ENCODE measurements around the gene HERPUD2. TPM values are rescaled to one million over a fixed set of nuclear protein-coding genes. Genes with fewer than 3 reads are reported as not detected.

The HERPUD2 gene
- total and polyA plus RNA-seq, 2 of the 4 experiments (the other 2 are of a cell fraction) = 22.2 to 27.2 TPM

GRCh38 chr7:35685781-35686180 is 9.2 kb downstream of the HERPUD2 start:
- CTCF ChIA-PET = interaction anchor here (0.9 kb wide), 1 partner anchor 44 kb away, joined by 4 read pairs; no protein-coding TSS in a partner anchor
- H3K9me3 ChIP-seq (ENCODE audit: control insufficient read depth, insufficient read depth, low read length) = no peaks in the 10 kb centered on the region
- no TSS peak for BruUV-seq (replicated peaks)
- no peak overlapping the region for H2BK20ac ChIP-seq (ENCODE audit: low read depth, low read length)
- no peak overlapping the region for H3K4me3 ChIP-seq (ENCODE audit: insufficient read depth, low read depth, low read length)
- no peak overlapping the region for H3K23ac ChIP-seq (ENCODE audit: low read depth, low read length)
- H4K5ac ChIP-seq (ENCODE audit: low read depth, low read length) = no peak overlapping the region
- H3K14ac ChIP-seq (replicated peaks; ENCODE audit: low read depth, low read length) = no peak overlapping the region
- no peak overlapping the region for H2BK15ac ChIP-seq (ENCODE audit: low read depth, low read length)
- H3K27ac ChIP-seq (ENCODE audit: insufficient read depth, low read length) = no peak overlapping the region
- H3K9me1 ChIP-seq (ENCODE audit: insufficient read depth, low read length) = 0 out of 2 replicates have a peak, but pooled peaks cover under 1% of the 10 kb centered on the region
- TF ChIP-seq FOS (IDR thresholded peaks at IDR 0.05; ENCODE audit: low read depth, low read length) (no peak), CEBPB (IDR thresholded peaks at IDR 0.05; ENCODE audit: low read depth, low read length) (no peak), CHD1 (IDR thresholded peaks at IDR 0.05; ENCODE audit: low read depth, low read length) (no peak), MAZ (IDR thresholded peaks at IDR 0.05; ENCODE audit: borderline replicate concordance, low read depth, low read length) (no peak), SMC3 (IDR thresholded peaks at IDR 0.05; ENCODE audit: low read depth, low read length) (no peak), MXI1 (IDR thresholded peaks at IDR 0.05; ENCODE audit: borderline replicate concordance, low read depth, low read length) (no peak), NFE2L2 (IDR thresholded peaks at IDR 0.05; ENCODE audit: low read depth, low read length) (no peak), MAFK (IDR thresholded peaks at IDR 0.05; ENCODE audit: low read depth, low read length) (no peak), ELK1 (IDR thresholded peaks at IDR 0.05; ENCODE audit: borderline replicate concordance, low read depth, low read length) (no peak), POLR2A (IDR thresholded peaks at IDR 0.05; ENCODE audit: low read depth, low read length) (no peak), USF2 (IDR thresholded peaks at IDR 0.05; ENCODE audit: low read depth, low read length) (no peak), RCOR1 (IDR thresholded peaks at IDR 0.05; ENCODE audit: insufficient replicate concordance, low read length) (no peak), RAD21 (IDR thresholded peaks at IDR 0.05; ENCODE audit: low read length) (no peak), CTCF (conservative IDR thresholded peaks at IDR 0.05; ENCODE audit: low read depth, low read length) (no peak), RFX5 (IDR thresholded peaks at IDR 0.05; ENCODE audit: low read depth, low read length) (no peak), BHLHE40 (IDR thresholded peaks at IDR 0.05; ENCODE audit: low read depth, low read length) (no peak)
- no peak overlapping the region for H3K9ac ChIP-seq (ENCODE audit: low read depth, low read length)
- no peak overlapping the region for H2AK9ac ChIP-seq (replicated peaks; ENCODE audit: low read depth, low read length, poor library complexity)
- no peaks in the 10 kb centered on the region for H3K4me1 ChIP-seq (ENCODE audit: control insufficient read depth, insufficient read depth, low read length)
- no peak overlapping the region for H4K8ac ChIP-seq (ENCODE audit: low read depth in 2 of 2, low read length in 2 of 2)
- H2AFZ ChIP-seq (replicated peaks; ENCODE audit: low read length, poor library complexity) = no peak overlapping the region
- WGBS, 2 experiments (ENCODE audit: extremely low coverage in 2 of 2, insufficient read length in 1 of 2) = no CpG with 5 or more reads among the region's 5 CpGs
- ATAC-seq (ENCODE audit: low read depth) (no peak), DNase-seq (no peak)
- POLR2A ChIA-PET (ENCODE audit: unreplicated experiment) = no interaction called here
- H3K79me1 ChIP-seq (ENCODE audit: low read depth in 1 of 2, low read length in 2 of 2) = peaks cover 10 to 31% of the 10 kb centered on the region in 2 experiments; a peak in 3 of 4 replicates
- H2BK120ac ChIP-seq (ENCODE audit: low read depth, low read length) = no peak overlapping the region
- in situ Hi-C loops (cut with MboI; ENCODE audit: low sequenced_read_pairs) = no loop called here
- H2BK5ac ChIP-seq (ENCODE audit: low read depth, low read length, poor library complexity, severe bottlenecking) = no peak overlapping the region
- dilution Hi-C loops (cut with HindIII; ENCODE audit: low sequenced_read_pairs, unreplicated experiment) = no loop called here
- H3K36me3 ChIP-seq (ENCODE audit: control insufficient read depth, insufficient read depth, low read length) = peaks cover 6% of the 10 kb centered on the region
- no peak overlapping the region for H3K4ac ChIP-seq (ENCODE audit: low read depth, low read length)
- H3K4me2 ChIP-seq (ENCODE audit: low read depth, low read length) = no peak overlapping the region
- H4K20me1 ChIP-seq (ENCODE audit: insufficient read depth, low read length) = peaks cover 20% of the 10 kb centered on the region
- no peaks in the 10 kb centered on the region for H3K27me3 ChIP-seq (ENCODE audit: control insufficient read depth, insufficient read depth, low read length)
- intact Hi-C loops (cut with micrococcal nuclease) = no loop called here
- H3K18ac ChIP-seq (ENCODE audit: low read depth, low read length) = no peak overlapping the region
- no peak overlapping the region for H2AK5ac ChIP-seq (ENCODE audit: low read depth, low read length)
- no peak overlapping the region for H3K56ac ChIP-seq (ENCODE audit: extremely low read depth, insufficient read depth, low read length)
- H4K91ac ChIP-seq (ENCODE audit: insufficient read depth, low read depth, low read length) = no peak overlapping the region
